ENCODE measurements around the gene CPAMD8. TPM values are rescaled to one million over a fixed set of nuclear protein-coding genes. Genes with fewer than 3 reads are reported as not detected.
"Not testable (repeated sequence)": the region's sequence is repeated elsewhere in the genome, so short reads cannot be mapped to it uniquely, and the experiment has no call there.

CPAMD8 gene
- total RNA-seq, 1 experiment from 2014 or later = 0.10 TPM

GRCh38 chr19:16951529-16951928 lies 75.1 kb downstream of the CPAMD8 start:
- DNase-seq (ENCODE audit: extremely low read depth, low read depth) = no peak

GRCh38 chr19:16949496-16950023 lies 77.0 kb downstream of the CPAMD8 start:
- no peak for DNase-seq (ENCODE audit: extremely low read depth, low read depth)

GRCh38 chr19:16946951-16947940 lies 79.4 kb downstream of the CPAMD8 start:
- DNase-seq (ENCODE audit: extremely low read depth, low read depth) = no peak

DNA sequence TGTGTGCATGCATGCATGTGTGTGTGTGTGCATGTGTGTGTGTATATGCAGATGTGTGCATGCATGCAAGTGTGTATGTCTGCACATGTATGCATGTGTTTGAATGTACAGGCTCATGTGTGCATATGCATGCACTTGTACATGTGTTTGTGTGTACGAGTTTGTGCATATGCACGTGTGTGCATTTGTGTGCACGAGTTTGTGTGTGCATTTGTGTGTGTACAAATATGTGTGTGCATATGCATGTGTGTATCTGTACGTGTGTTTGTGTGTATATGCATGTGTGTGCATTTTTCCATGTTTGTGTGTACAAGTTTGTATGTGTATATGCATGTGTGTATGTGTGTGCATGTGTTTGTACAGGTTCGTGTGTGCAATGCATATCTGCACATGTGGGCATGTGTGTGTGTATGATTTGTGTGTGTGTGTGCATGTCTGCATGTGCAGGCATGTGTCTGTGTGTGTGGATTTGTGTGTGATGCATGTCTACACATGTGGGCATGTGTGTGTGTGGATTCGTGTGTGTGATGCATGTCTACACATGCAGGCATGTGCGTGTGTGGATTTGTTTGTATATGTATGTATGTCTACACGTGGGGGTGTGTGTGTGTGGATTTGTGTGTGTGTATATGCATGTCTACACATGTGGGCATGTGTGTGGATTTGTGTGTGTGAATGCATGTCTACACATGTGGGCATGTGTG lies 80.7 kb downstream of the CPAMD8 start:
- DNase-seq (ENCODE audit: extremely low read depth, low read depth) = no peak

DNA sequence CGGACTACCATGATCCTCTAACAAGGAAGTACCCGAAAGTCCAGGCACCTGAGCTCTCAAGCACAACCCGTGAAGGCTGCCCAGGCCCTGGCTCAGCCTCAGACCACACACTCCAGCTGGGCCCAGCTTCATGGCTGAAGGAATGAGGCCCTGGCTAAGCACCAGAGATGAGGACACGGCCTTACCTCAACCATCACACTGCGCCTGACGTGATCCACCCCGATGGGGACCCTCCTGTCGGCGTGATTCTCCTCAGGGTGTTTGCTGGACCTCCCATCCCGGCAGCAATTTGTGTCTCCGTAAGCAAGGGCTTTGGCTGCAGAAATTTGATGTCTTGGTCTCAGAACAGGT lies 81.3 kb downstream of the CPAMD8 start:
- DNase-seq (ENCODE audit: extremely low read depth, low read depth) = no peak

DNA sequence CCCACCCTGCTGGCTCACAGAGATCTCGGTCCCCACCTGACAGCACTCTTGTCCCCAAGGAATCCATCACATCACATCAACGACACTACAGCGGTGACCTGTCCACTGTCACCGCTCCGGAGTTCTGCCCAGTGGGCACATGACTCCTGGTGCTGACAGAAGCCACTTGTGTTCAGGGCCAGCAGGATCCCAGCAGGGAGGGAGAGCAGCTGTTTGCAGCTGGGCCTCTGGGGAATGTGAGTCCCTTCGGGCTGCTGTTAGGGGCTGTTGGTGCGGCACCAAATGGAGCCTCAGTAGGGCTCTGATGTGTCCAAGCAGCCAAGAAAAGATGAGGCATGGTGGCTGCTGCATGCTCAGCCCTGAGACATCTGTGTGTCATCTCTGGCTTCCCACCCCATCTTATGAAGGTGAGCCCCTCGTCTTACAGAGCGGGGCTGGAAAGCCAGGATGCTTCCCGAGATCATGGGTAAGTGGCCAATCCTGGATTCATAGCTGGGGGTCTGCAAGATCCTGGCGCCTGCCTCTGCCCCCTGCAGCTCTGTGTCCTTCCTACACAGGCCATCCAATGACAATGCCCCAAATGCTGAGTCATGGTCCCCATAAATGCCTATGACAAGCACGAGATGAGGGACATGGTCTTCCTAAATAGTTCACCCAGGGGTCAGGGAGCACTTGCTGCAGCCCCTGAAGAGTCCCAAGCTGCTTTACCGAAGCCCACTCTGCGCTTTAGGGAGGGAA lies 81.8 kb downstream of the CPAMD8 start:
- no peak for DNase-seq (ENCODE audit: extremely low read depth, low read depth)

DNA sequence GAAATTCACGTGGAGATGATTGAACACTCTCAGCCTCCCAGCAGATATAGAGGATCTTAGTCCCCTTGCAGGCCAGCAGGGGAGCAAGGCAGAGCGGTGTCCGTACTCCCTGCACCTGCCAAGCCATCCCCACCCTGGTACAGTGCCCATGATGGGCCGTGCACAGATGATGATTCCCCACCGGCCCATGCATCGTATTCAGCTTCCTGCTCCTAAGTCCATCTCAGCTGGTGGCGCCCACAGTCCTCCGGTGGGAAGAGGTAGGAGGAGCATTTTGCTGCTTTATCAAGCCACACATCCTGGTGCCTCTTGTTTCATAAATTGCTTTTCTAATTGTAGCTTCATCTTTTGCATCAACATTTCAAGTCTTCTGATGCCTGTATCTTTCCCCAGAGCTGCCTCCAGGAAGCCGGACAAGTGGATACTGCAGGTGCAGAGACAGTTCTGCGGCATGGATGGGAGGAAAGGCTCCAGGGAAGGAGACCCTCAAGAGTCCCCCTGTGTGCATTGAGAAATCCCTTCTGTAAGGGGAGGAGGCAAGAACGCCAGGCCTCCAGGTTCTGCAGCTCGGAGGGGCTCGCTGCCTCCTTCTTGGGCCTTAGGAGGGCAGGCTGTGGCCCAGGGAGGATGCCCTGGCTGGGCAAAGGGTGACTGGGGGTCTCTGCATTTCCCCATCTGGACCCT lies 82.5 kb downstream of the CPAMD8 start:
- DNase-seq (ENCODE audit: extremely low read depth, low read depth) = no peak

DNA sequence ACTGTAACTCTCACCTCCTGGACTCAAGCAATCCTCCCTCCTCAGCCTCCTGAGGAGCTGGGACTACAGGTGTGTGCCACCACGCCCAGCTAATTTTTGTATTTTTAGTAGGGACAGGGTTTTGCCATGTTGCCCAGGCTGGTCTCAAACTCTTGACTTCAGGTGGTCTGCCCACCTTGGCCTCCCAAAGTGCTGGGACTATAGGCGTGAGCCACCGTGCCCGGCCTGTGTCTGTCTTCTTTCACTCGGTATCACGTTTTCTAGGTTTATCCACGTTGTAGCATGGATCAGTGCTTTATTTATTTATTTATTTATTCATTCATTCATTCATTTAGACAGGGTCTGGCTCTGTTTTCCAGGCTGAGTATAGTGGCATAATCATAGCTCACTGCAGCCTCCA lies 83.5 kb downstream of the CPAMD8 start:
- not testable (repeated sequence) for DNase-seq (ENCODE audit: extremely low read depth, low read depth)

- DNase-seq (ENCODE audit: extremely low read depth, low read depth) = no peak
These were observed 84.0 kb downstream of the CPAMD8 start for GRCh38 chr19:16942583-16942982.

GRCh38 chr19:16940626-16941025 lies 86.0 kb downstream of the CPAMD8 start:
- DNase-seq (ENCODE audit: extremely low read depth, low read depth) = no peak

DNA sequence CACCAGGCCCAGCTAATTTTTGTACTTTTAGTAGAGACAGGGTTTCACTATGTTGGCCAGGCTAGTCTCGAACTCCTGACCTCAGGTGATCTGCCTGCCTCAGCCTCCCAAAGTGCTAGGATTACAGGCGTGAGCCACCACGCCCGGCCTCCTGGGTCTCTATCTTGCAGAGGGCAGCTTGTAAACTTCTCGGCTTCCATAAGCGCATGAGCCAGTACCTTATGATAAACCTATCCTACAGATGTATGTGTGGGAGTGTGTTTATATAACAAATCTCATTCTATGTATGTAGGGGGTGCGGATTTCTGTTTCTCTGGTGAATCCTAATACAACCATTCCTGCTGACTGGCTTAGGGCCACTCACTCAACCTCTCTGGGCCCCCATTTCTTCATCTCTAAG lies 86.5 kb downstream of the CPAMD8 start:
- not testable (repeated sequence) for DNase-seq (ENCODE audit: extremely low read depth, low read depth)

- DNase-seq (ENCODE audit: extremely low read depth, low read depth) = no peak
These were observed 88.4 kb downstream of the CPAMD8 start for GRCh38 chr19:16938211-16938610.

DNA sequence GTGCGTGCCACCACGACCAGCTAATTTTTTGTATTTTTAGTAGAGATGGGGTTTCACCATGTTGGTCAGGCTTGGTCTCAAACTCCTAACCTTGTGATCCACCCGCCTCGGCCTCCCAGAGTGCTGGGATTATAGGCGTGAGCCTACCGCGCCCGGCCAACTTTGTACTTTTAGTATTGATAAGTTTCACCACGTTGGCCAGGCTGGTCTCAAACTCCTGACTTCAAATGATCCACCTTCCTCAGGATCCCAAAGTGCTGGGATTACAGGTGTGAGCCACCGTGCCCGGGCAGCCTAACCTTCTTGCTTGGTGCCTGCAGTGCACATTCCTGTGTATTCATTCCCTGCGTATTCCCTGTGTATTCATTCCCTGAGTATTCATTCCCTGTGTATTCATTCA lies 88.8 kb downstream of the CPAMD8 start:
- DNase-seq (ENCODE audit: extremely low read depth, low read depth) = not testable (repeated sequence)

DNA sequence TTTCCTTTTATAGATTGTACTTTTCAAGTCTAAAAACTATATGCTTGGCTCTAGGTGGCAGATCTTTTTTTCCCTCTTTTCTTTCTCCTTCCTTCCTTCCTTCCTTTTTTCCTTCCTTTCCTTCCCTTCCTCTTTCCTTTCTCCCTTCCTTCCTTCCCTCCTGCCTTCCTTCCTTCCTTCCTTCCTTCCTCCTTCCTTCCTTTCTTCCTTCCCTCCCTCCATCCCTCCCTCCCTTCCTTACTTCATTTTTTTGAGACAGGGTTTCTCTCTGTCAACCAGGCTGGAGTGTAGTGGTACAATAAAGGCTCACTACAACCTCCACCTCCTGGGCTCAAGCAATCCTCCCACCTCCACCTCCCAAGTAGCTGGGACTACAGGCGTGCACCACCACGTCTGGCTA lies 89.7 kb downstream of the CPAMD8 start:
- DNase-seq (ENCODE audit: extremely low read depth, low read depth) = no peak

DNA sequence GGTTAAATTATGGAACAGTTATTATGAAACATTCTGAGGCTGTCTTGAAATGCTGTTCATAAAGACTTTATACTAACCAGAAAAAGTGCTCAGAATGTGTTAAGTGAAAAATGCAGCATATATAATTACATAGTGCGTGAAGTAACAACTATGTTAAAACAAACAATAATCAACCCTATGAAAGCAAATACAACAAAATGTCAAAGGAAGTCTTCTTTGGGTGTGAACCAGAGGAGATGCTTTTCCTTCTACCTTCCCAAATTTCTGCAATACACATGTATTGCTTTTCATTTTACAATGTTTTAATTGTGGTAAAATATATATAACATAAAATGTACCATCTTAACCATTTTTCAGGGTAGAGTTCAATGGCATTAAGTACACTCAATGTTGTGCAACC lies 92.1 kb downstream of the CPAMD8 start:
- no peak for DNase-seq (ENCODE audit: extremely low read depth, low read depth)

GRCh38 chr19:16931306-16931705 lies 95.3 kb downstream of the CPAMD8 start:
- DNase-seq (ENCODE audit: extremely low read depth, low read depth) = no peak

DNA sequence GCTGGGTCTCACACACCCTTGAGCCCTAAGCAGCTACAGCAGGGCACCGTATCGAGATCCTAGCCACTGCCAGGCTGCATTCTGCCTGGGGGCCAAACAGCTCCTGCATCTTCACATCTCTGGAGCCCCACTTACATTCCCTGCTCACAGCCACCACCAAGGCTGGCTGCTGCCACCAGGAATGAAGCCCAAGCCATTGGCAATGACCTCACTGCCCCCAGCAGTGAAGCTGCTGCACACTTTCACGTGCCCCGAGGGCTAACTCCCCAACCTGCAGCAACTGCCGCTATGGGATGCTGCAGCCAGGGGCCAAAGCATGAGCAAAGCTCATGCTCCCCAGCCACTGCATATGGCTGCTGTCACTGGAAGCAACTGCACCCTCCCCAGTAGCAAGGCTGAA lies 95.9 kb downstream of the CPAMD8 start:
- DNase-seq (ENCODE audit: extremely low read depth, low read depth) = no peak

DNA sequence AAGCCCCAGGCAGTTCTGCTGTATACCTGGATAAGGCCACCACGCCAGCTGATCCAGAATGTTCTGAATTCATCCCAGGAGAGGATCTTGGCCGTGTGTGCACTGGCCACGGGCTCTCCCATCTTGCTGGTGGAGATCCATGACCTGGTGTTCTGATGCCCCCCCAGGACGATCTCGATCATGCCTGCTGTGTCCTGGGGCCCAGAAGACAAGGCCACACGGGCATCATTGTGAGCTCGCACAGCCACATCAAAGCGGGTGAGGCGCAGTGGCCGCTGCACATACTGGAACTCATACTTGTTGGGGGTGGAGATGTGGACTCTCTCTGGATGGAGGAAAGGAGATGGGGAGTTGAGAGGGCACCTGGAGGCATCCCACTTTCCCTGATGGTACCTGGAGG lies 97.7 kb downstream of the CPAMD8 start:
- DNase-seq (ENCODE audit: extremely low read depth, low read depth) = no peak

DNA sequence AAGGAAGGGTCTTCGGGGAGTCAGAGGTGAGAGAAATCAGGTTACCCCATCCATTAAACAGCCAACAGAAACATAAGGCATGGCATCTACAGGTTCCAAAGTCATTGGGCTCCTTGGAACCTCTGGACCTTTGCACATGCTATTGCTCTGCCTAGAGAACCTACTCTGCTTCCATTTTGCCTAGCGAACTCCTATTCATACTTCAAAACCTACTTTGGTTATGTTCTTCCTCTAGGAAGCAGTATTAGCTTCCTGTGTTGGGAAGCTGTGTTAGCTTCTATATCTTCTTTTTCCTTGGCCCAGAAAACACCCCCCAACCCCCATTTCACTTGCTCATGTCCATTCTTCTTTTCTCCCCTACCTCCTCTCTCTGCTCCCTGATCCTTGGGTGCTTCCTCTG lies 98.3 kb downstream of the CPAMD8 start:
- DNase-seq (ENCODE audit: extremely low read depth, low read depth) = no peak

DNA sequence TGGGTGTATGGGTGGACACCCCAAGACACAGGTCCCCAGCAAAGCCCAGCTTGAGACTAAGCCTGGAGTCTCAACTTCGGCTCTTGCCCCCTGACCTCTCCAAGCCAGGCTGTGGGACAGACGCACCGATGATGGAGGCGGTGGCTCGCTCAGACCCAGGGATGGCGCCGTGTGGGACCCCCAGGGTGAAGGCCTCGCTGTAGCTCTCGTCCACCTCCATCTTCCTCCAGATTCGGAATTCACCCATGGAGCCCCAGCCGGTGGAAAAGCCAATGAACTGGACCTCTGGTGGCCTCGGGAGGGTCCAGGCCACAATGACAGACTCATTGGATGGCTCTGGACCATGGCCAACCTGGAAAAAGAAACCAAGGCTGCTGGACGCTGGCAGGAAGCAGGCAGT lies 98.7 kb downstream of the CPAMD8 start:
- DNase-seq (ENCODE audit: extremely low read depth, low read depth) = no peak

Measured in NCI-H460 (cell line).